Measurements from ENCODE around the gene STX10.

Gene STX10

DNA sequence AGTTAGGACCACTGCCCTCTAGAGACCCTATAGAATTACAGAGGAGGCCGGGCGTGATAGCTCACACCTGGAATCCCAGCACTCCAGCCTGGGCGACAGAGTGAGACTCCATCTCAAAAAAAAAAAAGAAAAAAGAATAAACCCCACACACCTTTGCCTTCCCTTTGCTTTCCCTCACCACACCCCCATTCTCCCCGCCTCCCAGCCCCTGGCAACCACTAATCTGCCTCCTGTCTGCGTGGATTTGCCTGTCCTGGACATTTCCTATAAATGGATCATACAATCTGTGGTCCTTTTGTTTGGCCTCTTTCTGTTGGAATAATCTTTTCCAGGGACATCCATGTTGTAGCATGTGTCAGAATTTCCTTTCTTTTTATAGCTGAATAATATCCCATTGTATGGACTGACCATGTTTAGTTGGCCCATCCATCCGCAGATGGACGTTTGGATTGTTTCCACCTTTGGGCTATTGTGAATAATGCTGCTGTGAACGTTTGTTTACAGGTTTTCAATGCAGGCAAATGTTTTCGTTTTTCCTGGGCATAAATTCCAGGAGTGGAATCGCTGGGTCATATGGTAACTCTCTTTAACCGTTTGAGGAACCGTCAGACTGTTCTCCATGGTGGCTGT lies 16.8 kb downstream of the STX10 start:
- H3K9me3 ChIP-seq = no peaks in the 10 kb centered on the region
- H3K36me3 ChIP-seq = peaks cover 21 to 34% (median 33%) of the 10 kb centered on the region in 3 donors
- TF ChIP-seq, protein P1, sequence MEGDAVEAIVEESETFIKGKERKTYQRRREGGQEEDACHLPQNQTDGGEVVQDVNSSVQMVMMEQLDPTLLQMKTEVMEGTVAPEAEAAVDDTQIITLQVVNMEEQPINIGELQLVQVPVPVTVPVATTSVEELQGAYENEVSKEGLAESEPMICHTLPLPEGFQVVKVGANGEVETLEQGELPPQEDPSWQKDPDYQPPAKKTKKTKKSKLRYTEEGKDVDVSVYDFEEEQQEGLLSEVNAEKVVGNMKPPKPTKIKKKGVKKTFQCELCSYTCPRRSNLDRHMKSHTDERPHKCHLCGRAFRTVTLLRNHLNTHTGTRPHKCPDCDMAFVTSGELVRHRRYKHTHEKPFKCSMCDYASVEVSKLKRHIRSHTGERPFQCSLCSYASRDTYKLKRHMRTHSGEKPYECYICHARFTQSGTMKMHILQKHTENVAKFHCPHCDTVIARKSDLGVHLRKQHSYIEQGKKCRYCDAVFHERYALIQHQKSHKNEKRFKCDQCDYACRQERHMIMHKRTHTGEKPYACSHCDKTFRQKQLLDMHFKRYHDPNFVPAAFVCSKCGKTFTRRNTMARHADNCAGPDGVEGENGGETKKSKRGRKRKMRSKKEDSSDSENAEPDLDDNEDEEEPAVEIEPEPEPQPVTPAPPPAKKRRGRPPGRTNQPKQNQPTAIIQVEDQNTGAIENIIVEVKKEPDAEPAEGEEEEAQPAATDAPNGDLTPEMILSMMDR (IDR thresholded peaks at IDR 0.05) = no peak
- intact Hi-C loops (cut with DNase I; ENCODE audit: low total_unique reads) = no loop called here
- no peak overlapping the region for H3K27ac ChIP-seq
- H3K4me1 ChIP-seq = peaks cover 0 to 13% (median 0%) of the 10 kb centered on the region in 4 donors
- no peak overlapping the region for H3K4me3 ChIP-seq
- H3K27me3 ChIP-seq = no peaks in the 10 kb centered on the region
- no peak for DNase-seq

DNA sequence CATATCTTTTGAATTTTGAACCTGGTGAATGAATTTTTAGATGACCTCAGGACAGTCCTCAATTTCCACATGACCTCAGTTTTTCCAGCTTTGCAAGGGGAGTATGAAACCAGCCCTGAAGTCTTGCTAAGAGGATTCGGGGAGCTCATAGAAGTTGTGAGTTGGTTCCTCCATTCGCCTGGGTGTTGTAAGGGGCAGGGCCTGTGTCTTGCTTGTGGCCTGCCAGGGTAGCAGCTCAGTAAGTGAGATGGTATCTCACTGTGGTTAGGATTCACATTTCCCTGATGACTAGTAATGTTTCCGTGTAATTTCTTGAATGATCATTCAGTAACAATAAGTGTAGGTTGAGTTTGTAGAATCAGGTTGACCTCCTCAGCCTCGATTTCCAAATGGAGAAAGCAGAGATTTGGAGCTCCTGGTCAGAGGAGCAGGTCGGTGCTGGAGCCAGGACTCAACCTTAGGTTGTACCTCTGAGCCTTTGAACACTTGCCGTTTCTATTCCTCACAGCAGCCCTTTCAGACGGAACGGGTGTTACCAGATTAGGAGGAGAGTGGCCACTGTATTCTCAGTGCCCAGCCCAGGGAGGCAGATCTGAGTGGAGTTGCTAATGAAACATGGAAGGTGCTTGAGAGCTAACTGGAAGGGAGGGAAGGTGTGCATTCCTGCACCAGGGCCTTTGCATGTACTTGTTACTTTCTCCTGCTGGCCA lies 17.5 kb downstream of the STX10 start:
- DNase-seq = no peak
- Histone ChIP-seq H3K4me3 (no peak overlapping the region), H3K4me1 (peaks cover 0 to 13% (median 2%) of the 10 kb centered on the region in 4 donors), H3K27ac (no peak overlapping the region), H3K9me3 (no peaks in the 10 kb centered on the region), H3K36me3 (peaks cover 14 to 26% (median 25%) of the 10 kb centered on the region in 3 donors), H3K27me3 (no peaks in the 10 kb centered on the region)
- intact Hi-C loops (cut with DNase I; ENCODE audit: low total_unique reads) = no loop called here
- TF ChIP-seq, protein P1 (IDR thresholded peaks at IDR 0.05) = no peak

DNA sequence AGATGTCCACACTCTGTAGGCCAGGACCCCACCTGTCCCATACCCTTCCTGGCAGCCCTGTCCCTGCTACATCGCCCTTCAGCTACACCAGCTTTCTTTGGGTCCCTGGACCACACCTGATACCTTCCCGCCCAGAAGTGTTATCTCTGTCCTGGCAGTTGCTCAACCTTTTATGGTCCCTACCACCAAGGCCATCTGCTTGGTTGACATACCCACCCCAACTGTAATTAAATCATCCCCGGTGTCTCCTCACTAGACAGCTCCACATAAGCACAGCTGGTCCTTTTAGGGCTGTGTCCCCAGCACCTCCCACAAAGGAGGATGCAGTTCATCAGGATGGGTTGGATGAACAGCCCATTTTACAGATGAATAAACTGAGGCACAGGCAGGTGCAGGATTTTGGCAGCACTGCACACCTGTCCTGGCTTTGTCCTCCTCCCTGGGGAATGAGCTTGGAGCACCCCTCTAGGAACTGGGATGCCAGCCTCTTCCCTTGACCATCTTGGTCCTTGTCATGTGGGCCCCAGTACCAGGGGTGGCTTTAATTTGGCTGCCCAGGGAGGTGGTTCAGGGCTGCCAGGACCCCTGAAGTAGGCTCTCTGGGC lies 19.2 kb downstream of the STX10 start:
- Histone ChIP-seq H3K36me3 (peaks cover 8 to 16% (median 10%) of the 10 kb centered on the region in 3 donors), H3K4me1 (peaks cover 0 to 13% (median 3%) of the 10 kb centered on the region in 4 donors), H3K27me3 (no peaks in the 10 kb centered on the region), H3K27ac (no peak overlapping the region), H3K9me3 (no peaks in the 10 kb centered on the region), H3K4me3 (no peak overlapping the region)
- intact Hi-C loops (cut with DNase I; ENCODE audit: low total_unique reads) = no loop called here
- DNase-seq = no peak
- TF ChIP-seq, protein P1 (IDR thresholded peaks at IDR 0.05) = no peak

DNA sequence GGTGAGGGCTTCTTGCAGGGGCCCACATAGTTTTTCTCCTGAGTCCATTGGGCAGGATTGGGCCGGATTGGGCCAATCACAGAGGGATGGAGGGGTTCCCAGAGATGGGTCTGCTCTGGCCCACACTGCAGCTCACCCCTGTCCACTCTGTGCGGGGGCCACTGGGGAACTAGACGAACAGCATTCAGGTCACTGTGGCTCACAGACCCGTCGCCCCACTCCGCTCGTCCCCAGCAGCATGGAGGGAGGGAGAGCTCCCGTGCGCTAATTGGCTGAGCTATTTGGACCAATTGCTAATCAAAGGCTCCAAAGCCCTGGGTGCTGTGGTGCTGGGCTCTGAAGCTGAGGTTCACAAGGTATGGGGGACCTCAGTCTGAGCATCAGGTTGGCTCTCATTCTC lies 20.8 kb downstream of the STX10 start:
- Histone ChIP-seq H3K27me3 (no peaks in the 10 kb centered on the region), H3K27ac (no peak overlapping the region), H3K9me3 (no peaks in the 10 kb centered on the region), H3K4me1 (peaks cover 0 to 6% (median 2%) of the 10 kb centered on the region in 4 donors), H3K4me3 (no peak overlapping the region), H3K36me3 (peaks cover 0 to 14% (median 0%) of the 10 kb centered on the region in 3 donors)
- intact Hi-C loops (cut with DNase I; ENCODE audit: low total_unique reads) = no loop called here
- TF ChIP-seq, protein P1 (IDR thresholded peaks at IDR 0.05) = no peak
- no peak for DNase-seq

DNA sequence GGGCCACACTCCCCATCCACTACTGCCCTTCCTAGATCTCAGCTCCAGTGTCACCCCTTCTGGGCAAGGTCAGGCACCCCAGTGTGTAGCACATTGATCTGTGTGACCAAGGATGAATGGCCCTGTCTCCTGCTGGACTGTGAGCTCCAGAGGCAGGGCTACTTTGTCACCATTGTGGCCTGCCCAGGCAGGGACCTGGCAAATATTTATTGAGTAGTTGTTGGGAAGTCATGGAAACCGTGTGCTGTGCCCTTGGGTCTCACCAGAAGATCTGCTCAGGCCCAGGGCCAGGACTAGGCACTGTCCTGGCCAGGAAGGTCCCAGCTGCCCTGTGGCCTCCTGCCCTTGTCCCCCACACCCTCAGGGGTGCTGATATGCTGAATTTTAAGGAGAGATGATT lies 21.6 kb downstream of the STX10 start:
- TF ChIP-seq, protein P1 (IDR thresholded peaks at IDR 0.05) = no peak
- no peak for DNase-seq
- Histone ChIP-seq H3K27ac (no peak overlapping the region), H3K36me3 (peaks cover 0 to 15% (median 0%) of the 10 kb centered on the region in 3 donors), H3K27me3 (no peaks in the 10 kb centered on the region), H3K4me3 (no peak overlapping the region), H3K9me3 (no peaks in the 10 kb centered on the region), H3K4me1 (peaks cover 0 to 6% (median 0%) of the 10 kb centered on the region in 4 donors)
- intact Hi-C loops (cut with DNase I; ENCODE audit: low total_unique reads) = no loop called here

Data from tibial artery (tissue), 4 donors.